Measurements from ENCODE around the gene ZNF474. TPM values are rescaled to one million over a fixed set of nuclear protein-coding genes. Genes with fewer than 3 reads are reported as not detected.

The ZNF474 gene
- total and polyA plus RNA-seq, 7 experiments from 2014 or later = 0.24 TPM; not detected in 4

DNA sequence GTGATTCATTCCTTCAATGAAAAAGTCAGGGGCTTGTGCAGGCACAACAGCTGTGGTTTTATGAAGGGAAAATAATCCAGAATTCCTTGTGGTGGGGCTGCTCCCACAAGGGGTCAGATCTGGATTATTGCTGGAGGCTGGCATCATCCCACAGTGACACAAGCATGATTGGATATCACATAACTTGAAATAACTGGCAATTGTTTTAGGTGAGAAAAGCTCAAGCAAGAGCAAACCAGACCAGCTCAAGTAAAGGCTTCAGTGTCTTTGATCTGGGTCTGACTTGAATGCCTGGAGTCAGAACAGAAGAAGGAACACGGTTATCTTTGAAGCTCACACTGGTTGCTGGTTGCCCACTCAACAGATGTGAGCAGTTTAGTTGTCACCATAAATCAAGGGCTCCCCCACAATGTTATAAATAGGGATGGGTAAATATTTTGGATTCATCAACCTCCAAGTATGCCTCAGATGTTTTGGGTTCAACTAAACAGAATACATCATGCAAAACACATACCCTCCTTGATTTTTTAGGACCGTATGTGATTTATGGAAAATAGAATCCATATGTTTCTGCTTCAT is 3.1 kb upstream of the ZNF474 start:
- DNase-seq (peak in 1 of 9 donors; percentile 1), ATAC-seq (no peak)
- intact Hi-C loops (cut with micrococcal nuclease) = no loop called here
- Mint-ChIP-seq H3K27ac (peak overlapping the region in 1 of 9 donors; percentile 13), H3K36me3 (no peaks in the 10 kb centered on the region), H3K4me3 (no peak overlapping the region), H3K9me3 (no peaks in the 10 kb centered on the region), H3K27me3 (peaks cover 0 to 4% (median 0%) of the 10 kb centered on the region in 5 donors), H3K4me1 (no peaks in the 10 kb centered on the region)
- POLR2A ChIA-PET = no interaction called here
- CTCF ChIA-PET = no interaction called here
- Histone ChIP-seq H3K27me3 (ENCODE audit: control insufficient read depth in 2 of 2, insufficient read depth in 2 of 2, low read length in 2 of 2) (no peaks in the 10 kb centered on the region), H3K27ac (ENCODE audit: low read depth, low read length) (no peak overlapping the region), H3K36me3 (ENCODE audit: control insufficient read depth in 2 of 3, insufficient read depth in 3 of 3, low read length in 3 of 3) (no peaks in the 10 kb centered on the region), H3K9me3 (ENCODE audit: control insufficient read depth in 2 of 3, low read length in 3 of 3) (no peaks in the 10 kb centered on the region), H3K4me1 (ENCODE audit: control insufficient read depth in 2 of 2, insufficient read depth in 2 of 2, low read length in 2 of 2) (no peaks in the 10 kb centered on the region), H3K4me3 (ENCODE audit: low read length) (no peak overlapping the region)

- Mint-ChIP-seq H3K4me1 (no peaks in the 10 kb centered on the region), H3K27ac (no peak overlapping the region), H3K27me3 (peaks cover 0 to 4% (median 0%) of the 10 kb centered on the region in 5 donors), H3K36me3 (no peaks in the 10 kb centered on the region), H3K4me3 (no peak overlapping the region), H3K9me3 (no peaks in the 10 kb centered on the region)
- ATAC-seq (no peak), DNase-seq (no peak)
- no peaks in the 10 kb centered on the region for H3K27me3 ChIP-seq (ENCODE audit: control insufficient read depth in 2 of 2, insufficient read depth in 2 of 2, low read length in 2 of 2)
- H3K4me1 ChIP-seq (ENCODE audit: control insufficient read depth in 2 of 2, insufficient read depth in 2 of 2, low read length in 2 of 2) = no peaks in the 10 kb centered on the region
- ChIA-PET POLR2A (no interaction called here), CTCF (no interaction called here)
- no peaks in the 10 kb centered on the region for H3K36me3 ChIP-seq (ENCODE audit: control insufficient read depth in 2 of 3, insufficient read depth in 3 of 3, low read length in 3 of 3)
- H3K27ac ChIP-seq (ENCODE audit: low read depth, low read length) = no peak overlapping the region
- intact Hi-C loops (cut with micrococcal nuclease) = no loop called here
- H3K4me3 ChIP-seq (ENCODE audit: low read length) = no peak overlapping the region
- H3K9me3 ChIP-seq (ENCODE audit: control insufficient read depth in 2 of 3, low read length in 3 of 3) = no peaks in the 10 kb centered on the region
These were observed 2.5 kb upstream of the ZNF474 start for GRCh38 chr5:122126756-122127321.

GRCh38 chr5:122130152-122130551 is 806 bp downstream of the ZNF474 start:
- no peak overlapping the region for H3K27ac ChIP-seq (ENCODE audit: low read depth, low read length)
- ChIA-PET CTCF (no interaction called here), POLR2A (no interaction called here)
- Mint-ChIP-seq H3K9me3 (peaks cover 0 to 2% (median 0%) of the 10 kb centered on the region in 11 donors), H3K36me3 (no peaks in the 10 kb centered on the region), H3K27ac (no peak overlapping the region), H3K27me3 (peaks cover 0 to 5% (median 3%) of the 10 kb centered on the region in 5 donors), H3K4me3 (no peak overlapping the region), H3K4me1 (no peaks in the 10 kb centered on the region)
- DNase-seq (no peak), ATAC-seq (no peak)
- intact Hi-C loops (cut with micrococcal nuclease) = no loop called here
- no peaks in the 10 kb centered on the region for H3K9me3 ChIP-seq (ENCODE audit: control insufficient read depth in 2 of 3, low read length in 3 of 3)
- H3K36me3 ChIP-seq (ENCODE audit: control insufficient read depth in 2 of 3, insufficient read depth in 3 of 3, low read length in 3 of 3) = no peaks in the 10 kb centered on the region
- no peak overlapping the region for H3K4me3 ChIP-seq (ENCODE audit: low read length)
- H3K27me3 ChIP-seq (ENCODE audit: control insufficient read depth in 2 of 2, insufficient read depth in 2 of 2, low read length in 2 of 2) = no peaks in the 10 kb centered on the region
- no peaks in the 10 kb centered on the region for H3K4me1 ChIP-seq (ENCODE audit: control insufficient read depth in 2 of 2, insufficient read depth in 2 of 2, low read length in 2 of 2)

DNA sequence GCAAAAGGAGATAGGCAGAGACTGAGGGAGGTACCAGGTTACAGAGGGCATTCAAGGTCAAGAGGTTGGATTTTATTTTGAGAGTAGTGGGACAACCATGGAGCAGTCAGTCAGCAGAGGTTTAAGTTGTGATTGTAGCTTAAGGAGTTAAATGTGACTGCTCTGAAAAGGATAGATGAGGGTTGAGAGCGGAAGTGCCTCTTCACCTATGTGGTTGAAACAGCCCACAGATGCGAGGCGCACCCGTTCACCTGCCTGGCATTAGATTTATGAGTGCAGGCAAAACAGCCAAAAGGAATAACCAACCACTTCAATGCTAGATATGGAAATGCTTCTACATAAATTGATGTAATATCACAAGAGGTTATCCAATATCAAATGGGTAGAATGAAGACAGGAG is 8.4 kb downstream of the ZNF474 start:
- DNase-seq = peak in 7 of 9 donors; percentile 15 to 54 (median 47)
- intact Hi-C loops (cut with micrococcal nuclease) = loop anchor here in 1 of 2 donors (5.0 kb wide), 1 partner anchor 170 kb away; no protein-coding TSS in a partner anchor
- ChIA-PET POLR2A (no interaction called here), CTCF (no interaction called here)
- Histone ChIP-seq H3K36me3 (ENCODE audit: control insufficient read depth in 2 of 3, insufficient read depth in 3 of 3, low read length in 3 of 3) (no peaks in the 10 kb centered on the region), H3K4me1 (ENCODE audit: control insufficient read depth in 2 of 2, insufficient read depth in 2 of 2, low read length in 2 of 2) (peaks cover 0 to 14% of the 10 kb centered on the region in 2 donors), H3K27me3 (ENCODE audit: control insufficient read depth in 2 of 2, insufficient read depth in 2 of 2, low read length in 2 of 2) (no peaks in the 10 kb centered on the region), H3K9me3 (ENCODE audit: control insufficient read depth in 2 of 3, low read length in 3 of 3) (no peaks in the 10 kb centered on the region), H3K27ac (ENCODE audit: low read depth, low read length) (no peak overlapping the region), H3K4me3 (ENCODE audit: low read length) (no peak overlapping the region)
- H3K27me3 Mint-ChIP-seq = peaks cover 0 to 15% (median 4%) of the 10 kb centered on the region in 5 donors
- H3K4me3 Mint-ChIP-seq = peak overlapping the region in 9 of 10 donors; percentile 12 to 67 (median 51)
- H3K36me3 Mint-ChIP-seq = no peaks in the 10 kb centered on the region
- peaks cover 6 to 21% (median 19%) of the 10 kb centered on the region in 7 donors for H3K4me1 Mint-ChIP-seq
- peaks cover 0 to 2% (median 0%) of the 10 kb centered on the region in 11 donors for H3K9me3 Mint-ChIP-seq
- ATAC-seq = peak; percentile 81
- peak overlapping the region in 2 of 9 donors; percentile 6 to 38 for H3K27ac Mint-ChIP-seq

GRCh38 chr5:122138356-122138755 is 9.0 kb downstream of the ZNF474 start:
- Mint-ChIP-seq H3K9me3 (peaks cover 0 to 2% (median 0%) of the 10 kb centered on the region in 11 donors), H3K36me3 (no peaks in the 10 kb centered on the region), H3K4me3 (no peak overlapping the region), H3K27ac (no peak overlapping the region), H3K27me3 (peaks cover 0 to 15% (median 4%) of the 10 kb centered on the region in 5 donors), H3K4me1 (peaks cover 6 to 21% (median 19%) of the 10 kb centered on the region in 7 donors)
- Histone ChIP-seq H3K27ac (ENCODE audit: low read depth, low read length) (no peak overlapping the region), H3K36me3 (ENCODE audit: control insufficient read depth in 2 of 3, insufficient read depth in 3 of 3, low read length in 3 of 3) (no peaks in the 10 kb centered on the region), H3K4me1 (ENCODE audit: control insufficient read depth in 2 of 2, insufficient read depth in 2 of 2, low read length in 2 of 2) (peaks cover 0 to 14% of the 10 kb centered on the region in 2 donors), H3K27me3 (ENCODE audit: control insufficient read depth in 2 of 2, insufficient read depth in 2 of 2, low read length in 2 of 2) (no peaks in the 10 kb centered on the region), H3K4me3 (ENCODE audit: low read length) (no peak overlapping the region), H3K9me3 (ENCODE audit: control insufficient read depth in 2 of 3, low read length in 3 of 3) (no peaks in the 10 kb centered on the region)
- DNase-seq = peak in 1 of 9 donors; percentile 1
- intact Hi-C loops (cut with micrococcal nuclease) = loop anchor here in 1 of 2 donors (5.0 kb wide), 1 partner anchor 171 kb away; no protein-coding TSS in a partner anchor
- CTCF ChIA-PET = no interaction called here
- POLR2A ChIA-PET = no interaction called here
- no peak for ATAC-seq

DNA sequence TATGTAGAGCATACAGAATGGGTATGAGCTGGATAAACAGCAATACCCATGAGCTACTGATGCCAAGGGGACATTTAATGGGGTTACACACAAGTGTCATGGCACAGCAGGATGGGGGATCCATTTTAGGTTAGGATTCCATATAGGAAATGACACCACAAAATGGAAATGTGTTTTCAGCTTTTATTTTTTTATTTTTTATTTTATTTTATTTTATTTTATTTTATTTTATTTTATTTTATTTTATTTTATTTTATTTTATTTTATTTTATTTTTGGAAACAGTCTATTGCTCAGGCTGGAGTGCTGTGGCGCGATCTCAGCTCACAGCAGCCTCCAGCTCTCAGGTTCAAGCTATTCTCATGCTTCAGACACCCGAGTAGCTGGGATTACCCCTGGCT is 11.6 kb downstream of the ZNF474 start:
- H3K9me3 Mint-ChIP-seq = peaks cover 0 to 2% (median 0%) of the 10 kb centered on the region in 11 donors
- Histone ChIP-seq H3K4me3 (ENCODE audit: low read length) (no peak overlapping the region), H3K36me3 (ENCODE audit: control insufficient read depth in 2 of 3, insufficient read depth in 3 of 3, low read length in 3 of 3) (no peaks in the 10 kb centered on the region), H3K4me1 (ENCODE audit: control insufficient read depth in 2 of 2, insufficient read depth in 2 of 2, low read length in 2 of 2) (peaks cover 0 to 14% of the 10 kb centered on the region in 2 donors), H3K27ac (ENCODE audit: low read depth, low read length) (no peak overlapping the region), H3K27me3 (ENCODE audit: control insufficient read depth in 2 of 2, insufficient read depth in 2 of 2, low read length in 2 of 2) (no peaks in the 10 kb centered on the region), H3K9me3 (ENCODE audit: control insufficient read depth in 2 of 3, low read length in 3 of 3) (no peaks in the 10 kb centered on the region)
- intact Hi-C loops (cut with micrococcal nuclease) = no loop called here
- no peak overlapping the region for H3K4me3 Mint-ChIP-seq
- H3K27ac Mint-ChIP-seq = no peak overlapping the region
- peaks cover 0 to 11% (median 1%) of the 10 kb centered on the region in 5 donors for H3K27me3 Mint-ChIP-seq
- ATAC-seq (no peak), DNase-seq (no peak)
- CTCF ChIA-PET = no interaction called here
- H3K4me1 Mint-ChIP-seq = peaks cover 6 to 21% (median 19%) of the 10 kb centered on the region in 7 donors
- no peaks in the 10 kb centered on the region for H3K36me3 Mint-ChIP-seq
- POLR2A ChIA-PET = interaction anchor here (1.1 kb wide), 1 partner anchor 179 kb away, joined by 4 read pairs; the partner anchor contains the start of gene SRFBP1

DNA sequence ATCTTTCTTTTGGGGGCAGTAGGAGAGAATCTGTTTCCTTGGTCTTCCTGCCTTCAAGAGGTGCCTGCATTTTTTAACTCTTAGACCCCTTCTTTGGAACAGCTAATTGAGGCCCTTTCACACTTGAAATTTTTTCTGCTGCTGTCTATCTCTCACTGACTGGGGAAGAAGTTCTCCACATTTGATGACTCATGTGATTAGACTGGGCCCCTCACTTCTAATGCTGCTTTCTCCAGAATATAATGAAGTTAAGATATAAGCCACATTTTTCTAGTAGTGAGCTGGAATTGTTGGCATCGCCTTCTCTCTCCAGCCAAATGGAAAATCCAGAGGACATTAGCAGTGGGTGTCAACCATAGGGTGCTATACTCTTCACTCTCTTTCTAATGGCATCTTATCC is 12.4 kb downstream of the ZNF474 start:
- Mint-ChIP-seq H3K4me3 (no peak overlapping the region), H3K27ac (no peak overlapping the region), H3K36me3 (no peaks in the 10 kb centered on the region), H3K9me3 (peaks cover 0 to 2% (median 0%) of the 10 kb centered on the region in 11 donors), H3K27me3 (peaks cover 0 to 11% (median 1%) of the 10 kb centered on the region in 5 donors), H3K4me1 (peaks cover 6 to 20% (median 18%) of the 10 kb centered on the region in 7 donors)
- ChIA-PET POLR2A (no interaction called here), CTCF (no interaction called here)
- Histone ChIP-seq H3K27me3 (ENCODE audit: control insufficient read depth in 2 of 2, insufficient read depth in 2 of 2, low read length in 2 of 2) (no peaks in the 10 kb centered on the region), H3K9me3 (ENCODE audit: control insufficient read depth in 2 of 3, low read length in 3 of 3) (no peaks in the 10 kb centered on the region), H3K36me3 (ENCODE audit: control insufficient read depth in 2 of 3, insufficient read depth in 3 of 3, low read length in 3 of 3) (no peaks in the 10 kb centered on the region), H3K4me1 (ENCODE audit: control insufficient read depth in 2 of 2, insufficient read depth in 2 of 2, low read length in 2 of 2) (peaks cover 0 to 14% of the 10 kb centered on the region in 2 donors), H3K4me3 (ENCODE audit: low read length) (no peak overlapping the region), H3K27ac (ENCODE audit: low read depth, low read length) (no peak overlapping the region)
- DNase-seq (no peak), ATAC-seq (no peak)
- intact Hi-C loops (cut with micrococcal nuclease) = no loop called here

All from naive thymus-derived CD4-positive, alpha-beta T cell (primary cell).